ENCODE results near the gene RRP1B. TPM values are rescaled to one million over a fixed set of nuclear protein-coding genes. Genes with fewer than 3 reads are reported as not detected.

The RRP1B gene
- total RNA-seq, 3 donors from 2014 or later = 11.1 to 22.5 (median 14.8) TPM

GRCh38 chr21:43618940-43619339, 40.4 kb upstream of the RRP1B start:
- DNase-seq (peak; percentile 59 to 76 (median 73)), ATAC-seq (peak; percentile 95)
- H3K4me1 ChIP-seq (ENCODE audit: low read depth) = no peaks in the 10 kb centered on the region
- no peaks in the 10 kb centered on the region for H3K36me3 ChIP-seq (ENCODE audit: low read depth)
- H3K9me3 ChIP-seq = peaks cover 18% of the 10 kb centered on the region
- TF ChIP-seq CTCF (IDR thresholded peaks at IDR 0.05) = no peak
- no peak overlapping the region for H3K4me3 ChIP-seq
- intact Hi-C loops (cut with DNase I, micrococcal nuclease) = no loop called here

DNA sequence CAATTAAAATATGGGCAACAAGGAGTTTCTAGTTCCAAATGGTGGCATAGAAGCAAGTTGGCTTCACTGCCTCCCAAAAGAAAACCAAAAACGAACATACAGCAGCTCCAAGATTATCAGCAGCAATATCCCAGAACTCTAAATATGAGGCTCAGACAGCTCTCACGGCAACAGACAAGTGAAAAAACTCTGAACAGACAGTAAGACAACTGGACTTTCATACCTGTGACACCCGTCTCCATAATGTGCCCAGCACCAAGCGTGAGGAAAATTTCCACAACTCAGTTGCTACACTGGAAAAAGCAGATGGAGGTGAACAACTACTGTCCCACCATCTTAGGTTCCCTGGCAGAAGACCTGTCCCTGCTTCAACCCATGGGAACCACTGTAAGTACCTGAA, 40.0 kb upstream of the RRP1B start:
- no peaks in the 10 kb centered on the region for H3K4me1 ChIP-seq (ENCODE audit: low read depth)
- peak; percentile 68 for ATAC-seq
- intact Hi-C loops (cut with DNase I, micrococcal nuclease) = no loop called here
- H3K9me3 ChIP-seq = peaks cover 18% of the 10 kb centered on the region
- DNase-seq = peak in 1 of 3 donors; percentile 45
- H3K36me3 ChIP-seq (ENCODE audit: low read depth) = no peaks in the 10 kb centered on the region
- TF ChIP-seq CTCF (IDR thresholded peaks at IDR 0.05) = no peak
- H3K4me3 ChIP-seq = no peak overlapping the region

DNA sequence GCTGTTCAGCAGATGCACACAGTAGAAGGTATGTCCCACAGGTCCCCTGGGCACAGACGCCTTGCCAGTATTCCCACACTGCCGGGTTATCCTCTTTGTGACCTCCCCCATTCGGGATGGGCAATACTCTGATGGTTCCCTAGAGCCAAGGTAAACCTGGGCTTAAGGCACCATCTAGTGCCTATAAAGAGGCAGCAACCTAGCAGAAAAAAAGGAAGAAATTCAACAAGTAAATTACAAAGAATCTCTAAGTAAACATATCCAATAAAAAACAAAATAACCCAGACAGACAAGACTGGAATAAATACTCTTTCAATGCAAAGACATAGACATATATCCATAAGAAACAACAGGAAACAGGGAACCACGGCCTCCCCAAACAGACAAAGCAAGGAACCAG, 39.5 kb upstream of the RRP1B start:
- no peak for TF ChIP-seq CTCF (IDR thresholded peaks at IDR 0.05)
- Histone ChIP-seq H3K4me1 (ENCODE audit: low read depth) (no peaks in the 10 kb centered on the region), H3K4me3 (no peak overlapping the region), H3K36me3 (ENCODE audit: low read depth) (no peaks in the 10 kb centered on the region), H3K9me3 (peaks cover 18% of the 10 kb centered on the region)
- ATAC-seq (peak; percentile 74), DNase-seq (peak in 1 of 3 donors; percentile 44)
- intact Hi-C loops (cut with DNase I, micrococcal nuclease) = no loop called here

GRCh38 chr21:43622796-43623195, 36.6 kb upstream of the RRP1B start:
- intact Hi-C loops (cut with DNase I, micrococcal nuclease) = no loop called here
- ATAC-seq (no peak), DNase-seq (no peak)
- Histone ChIP-seq H3K4me1 (ENCODE audit: low read depth) (no peaks in the 10 kb centered on the region), H3K36me3 (ENCODE audit: low read depth) (no peaks in the 10 kb centered on the region), H3K4me3 (no peak overlapping the region), H3K9me3 (peaks cover 18% of the 10 kb centered on the region)
- no peak for TF ChIP-seq CTCF (IDR thresholded peaks at IDR 0.05)

GRCh38 chr21:43623588-43623987, 35.8 kb upstream of the RRP1B start:
- H3K4me1 ChIP-seq (ENCODE audit: low read depth) = no peaks in the 10 kb centered on the region
- ATAC-seq (no peak), DNase-seq (no peak)
- H3K36me3 ChIP-seq (ENCODE audit: low read depth) = no peaks in the 10 kb centered on the region
- intact Hi-C loops (cut with DNase I, micrococcal nuclease) = no loop called here
- no peak overlapping the region for H3K4me3 ChIP-seq
- H3K9me3 ChIP-seq = peaks cover 19% of the 10 kb centered on the region
- no peak for TF ChIP-seq CTCF (IDR thresholded peaks at IDR 0.05)

- DNase-seq (no peak), ATAC-seq (no peak)
- peaks cover 24% of the 10 kb centered on the region for H3K9me3 ChIP-seq
- H3K4me3 ChIP-seq = no peak overlapping the region
- H3K4me1 ChIP-seq (ENCODE audit: low read depth) = no peaks in the 10 kb centered on the region
- H3K36me3 ChIP-seq (ENCODE audit: low read depth) = no peaks in the 10 kb centered on the region
- TF ChIP-seq CTCF (IDR thresholded peaks at IDR 0.05) = no peak
- intact Hi-C loops (cut with DNase I, micrococcal nuclease) = no loop called here
Measured at GRCh38 chr21:43624339-43624738, 35.0 kb upstream of the RRP1B start.

All from mucosa of descending colon (tissue), 3 donors.